ENCODE measurements around the gene PPP1R2C.

Gene PPP1R2C

GRCh38 chrX:42754115-42754514 lies 23.8 kb downstream of the PPP1R2C start:
- no peak for TF ChIP-seq CTCF (IDR thresholded peaks at IDR 0.05; ENCODE audit: poor library complexity, severe bottlenecking)
- Histone ChIP-seq H3K36me3 (ENCODE audit: low read depth) (no peaks in the 10 kb centered on the region), H3K27me3 (ENCODE audit: insufficient read depth, poor library complexity, severe bottlenecking) (no peaks in the 10 kb centered on the region), H3K4me3 (ENCODE audit: severe bottlenecking) (no peak overlapping the region), H3K9me3 (ENCODE audit: severe bottlenecking) (no peaks in the 10 kb centered on the region), H3K27ac (ENCODE audit: poor library complexity, severe bottlenecking) (no peak overlapping the region), H3K4me1 (ENCODE audit: insufficient read depth, poor library complexity, severe bottlenecking) (no peaks in the 10 kb centered on the region)
- no peak for ATAC-seq (ENCODE audit: low read depth)
- no peak for DNase-seq (ENCODE audit: low spot score)

- no peak overlapping the region for H3K4me3 ChIP-seq (ENCODE audit: severe bottlenecking)
- DNase-seq (ENCODE audit: low spot score) (no peak), ATAC-seq (ENCODE audit: low read depth) (no peak)
- H3K27me3 ChIP-seq (ENCODE audit: insufficient read depth, poor library complexity, severe bottlenecking), result no peaks in the 10 kb centered on the region
- peaks cover 2% of the 10 kb centered on the region for H3K4me1 ChIP-seq (ENCODE audit: insufficient read depth, poor library complexity, severe bottlenecking)
- no peaks in the 10 kb centered on the region for H3K36me3 ChIP-seq (ENCODE audit: low read depth)
- H3K9me3 ChIP-seq (ENCODE audit: severe bottlenecking), result no peaks in the 10 kb centered on the region
- TF ChIP-seq CTCF (IDR thresholded peaks at IDR 0.05; ENCODE audit: poor library complexity, severe bottlenecking), result no peak
- no peak overlapping the region for H3K27ac ChIP-seq (ENCODE audit: poor library complexity, severe bottlenecking)
Measured at GRCh38 chrX:42752730-42753129, 25.2 kb downstream of the PPP1R2C start.

- no peak for TF ChIP-seq CTCF (IDR thresholded peaks at IDR 0.05; ENCODE audit: poor library complexity, severe bottlenecking)
- Histone ChIP-seq H3K27ac (ENCODE audit: poor library complexity, severe bottlenecking) (no peak overlapping the region), H3K9me3 (ENCODE audit: severe bottlenecking) (no peaks in the 10 kb centered on the region), H3K4me1 (ENCODE audit: insufficient read depth, poor library complexity, severe bottlenecking) (peaks cover 2% of the 10 kb centered on the region), H3K4me3 (ENCODE audit: severe bottlenecking) (no peak overlapping the region), H3K27me3 (ENCODE audit: insufficient read depth, poor library complexity, severe bottlenecking) (no peaks in the 10 kb centered on the region), H3K36me3 (ENCODE audit: low read depth) (no peaks in the 10 kb centered on the region)
- DNase-seq (ENCODE audit: low spot score) (no peak), ATAC-seq (ENCODE audit: low read depth) (no peak)
Measured at GRCh38 chrX:42751573-42751972, 26.4 kb downstream of the PPP1R2C start.

- H3K9me3 ChIP-seq (ENCODE audit: severe bottlenecking), result no peaks in the 10 kb centered on the region
- H3K36me3 ChIP-seq (ENCODE audit: low read depth), result no peaks in the 10 kb centered on the region
- no peak overlapping the region for H3K27ac ChIP-seq (ENCODE audit: poor library complexity, severe bottlenecking)
- H3K4me3 ChIP-seq (ENCODE audit: severe bottlenecking), result no peak overlapping the region
- peaks cover 2% of the 10 kb centered on the region for H3K4me1 ChIP-seq (ENCODE audit: insufficient read depth, poor library complexity, severe bottlenecking)
- H3K27me3 ChIP-seq (ENCODE audit: insufficient read depth, poor library complexity, severe bottlenecking), result no peaks in the 10 kb centered on the region
- ATAC-seq (ENCODE audit: low read depth), result no peak
- DNase-seq (ENCODE audit: low spot score), result no peak
- TF ChIP-seq CTCF (IDR thresholded peaks at IDR 0.05; ENCODE audit: poor library complexity, severe bottlenecking), result no peak
Measured at GRCh38 chrX:42748067-42748850, 29.7 kb downstream of the PPP1R2C start.

- ATAC-seq (ENCODE audit: low read depth), result no peak
- TF ChIP-seq CTCF (IDR thresholded peaks at IDR 0.05; ENCODE audit: poor library complexity, severe bottlenecking), result no peak
- H3K4me1 ChIP-seq (ENCODE audit: insufficient read depth, poor library complexity, severe bottlenecking), result peaks cover 2% of the 10 kb centered on the region
- no peak overlapping the region for H3K4me3 ChIP-seq (ENCODE audit: severe bottlenecking)
- DNase-seq (ENCODE audit: low spot score), result no peak
- H3K27me3 ChIP-seq (ENCODE audit: insufficient read depth, poor library complexity, severe bottlenecking), result no peaks in the 10 kb centered on the region
- H3K9me3 ChIP-seq (ENCODE audit: severe bottlenecking), result no peaks in the 10 kb centered on the region
- no peaks in the 10 kb centered on the region for H3K36me3 ChIP-seq (ENCODE audit: low read depth)
- H3K27ac ChIP-seq (ENCODE audit: poor library complexity, severe bottlenecking), result no peak overlapping the region
Measured at GRCh38 chrX:42746606-42747005, 31.4 kb downstream of the PPP1R2C start.
